Endothelial cell (in vitro differentiated cells): Measurements from ENCODE around the gene LAMB3. TPM values are rescaled to one million over a fixed set of nuclear protein-coding genes. Genes with fewer than 3 reads are reported as not detected.

Source experiments
- DNase-seq: peaks from one replicate; pipeline ENCODE4 v3.0.0; 2021; ENCODE audit warnings: low spot score
- H3K27ac Mint-ChIP-seq: one replicate; pipeline ENCODE4 v1.8.0; 2021; ENCODE audit warnings: mixed read lengths, inconsistent platforms; ENCODE audit not compliant: unreplicated experiment
- H3K27me3 Mint-ChIP-seq: one replicate; pipeline ENCODE4 v1.8.0; 2021; ENCODE audit warnings: mild to moderate bottlenecking, moderate library complexity, mixed read lengths, inconsistent platforms; ENCODE audit not compliant: unreplicated experiment
- H3K36me3 Mint-ChIP-seq: one replicate; pipeline ENCODE4 v1.8.0; 2021; ENCODE audit warnings: mild to moderate bottlenecking, low read depth, mixed read lengths, inconsistent platforms; ENCODE audit not compliant: unreplicated experiment
- H3K4me1 Mint-ChIP-seq: one replicate; pipeline ENCODE4 v1.8.0; 2021; ENCODE audit warnings: mild to moderate bottlenecking, mixed read lengths, inconsistent platforms; ENCODE audit not compliant: unreplicated experiment
- H3K4me3 Mint-ChIP-seq: one replicate; pipeline ENCODE4 v1.8.0; 2021; ENCODE audit warnings: mild to moderate bottlenecking, mixed read lengths, inconsistent platforms; ENCODE audit not compliant: unreplicated experiment
- H3K9me3 Mint-ChIP-seq: one replicate; pipeline ENCODE4 v1.8.0; 2021; ENCODE audit warnings: mixed read lengths, inconsistent platforms; ENCODE audit not compliant: unreplicated experiment
- total RNA-seq: library from RNA; stranded (reverse); fragmentation: NEBNext Ultra II Directional; extraction: Animal tissue kit (Norgen Biotek cat#: 25700); gene quantifications from one replicate; pipeline ENCODE4 v1.2.1, GENCODE V29; 2021; ENCODE audit not compliant: unreplicated experiment
- TF ChIP-seq, protein P1 (sequence below): fragments of 200-600 bp; sonication (generic); IDR thresholded peaks from one replicate; pipeline ENCODE4 v1.5.0; 2021; ENCODE audit warnings: antibody characterized with exemption; ENCODE audit not compliant: unreplicated experiment

Gene LAMB3
- total RNA-seq, 1 donor from 2014 or later, result 0.21 TPM

GRCh38 chr1:209607795-209608178 lies 44.4 kb downstream of the LAMB3 start:
- no peaks in the 10 kb centered on the region for H3K27me3 Mint-ChIP-seq

GRCh38 chr1:209607102-209607794 lies 45.0 kb downstream of the LAMB3 start:
- peaks cover 6% of the 10 kb centered on the region for H3K4me1 Mint-ChIP-seq
- TF ChIP-seq, protein P1, sequence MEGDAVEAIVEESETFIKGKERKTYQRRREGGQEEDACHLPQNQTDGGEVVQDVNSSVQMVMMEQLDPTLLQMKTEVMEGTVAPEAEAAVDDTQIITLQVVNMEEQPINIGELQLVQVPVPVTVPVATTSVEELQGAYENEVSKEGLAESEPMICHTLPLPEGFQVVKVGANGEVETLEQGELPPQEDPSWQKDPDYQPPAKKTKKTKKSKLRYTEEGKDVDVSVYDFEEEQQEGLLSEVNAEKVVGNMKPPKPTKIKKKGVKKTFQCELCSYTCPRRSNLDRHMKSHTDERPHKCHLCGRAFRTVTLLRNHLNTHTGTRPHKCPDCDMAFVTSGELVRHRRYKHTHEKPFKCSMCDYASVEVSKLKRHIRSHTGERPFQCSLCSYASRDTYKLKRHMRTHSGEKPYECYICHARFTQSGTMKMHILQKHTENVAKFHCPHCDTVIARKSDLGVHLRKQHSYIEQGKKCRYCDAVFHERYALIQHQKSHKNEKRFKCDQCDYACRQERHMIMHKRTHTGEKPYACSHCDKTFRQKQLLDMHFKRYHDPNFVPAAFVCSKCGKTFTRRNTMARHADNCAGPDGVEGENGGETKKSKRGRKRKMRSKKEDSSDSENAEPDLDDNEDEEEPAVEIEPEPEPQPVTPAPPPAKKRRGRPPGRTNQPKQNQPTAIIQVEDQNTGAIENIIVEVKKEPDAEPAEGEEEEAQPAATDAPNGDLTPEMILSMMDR, result no peak

More at GRCh38 chr1:209607795-209608178, 44.4 kb downstream of the LAMB3 start:
- TF ChIP-seq, protein P1, result no peak
- no peaks in the 10 kb centered on the region for H3K36me3 Mint-ChIP-seq
- H3K4me1 Mint-ChIP-seq, result peaks cover 2% of the 10 kb centered on the region
- DNase-seq, result no peak
- H3K4me3 Mint-ChIP-seq, result no peak overlapping the region
- H3K9me3 Mint-ChIP-seq, result no peaks in the 10 kb centered on the region
- H3K27ac Mint-ChIP-seq, result no peak overlapping the region

DNA sequence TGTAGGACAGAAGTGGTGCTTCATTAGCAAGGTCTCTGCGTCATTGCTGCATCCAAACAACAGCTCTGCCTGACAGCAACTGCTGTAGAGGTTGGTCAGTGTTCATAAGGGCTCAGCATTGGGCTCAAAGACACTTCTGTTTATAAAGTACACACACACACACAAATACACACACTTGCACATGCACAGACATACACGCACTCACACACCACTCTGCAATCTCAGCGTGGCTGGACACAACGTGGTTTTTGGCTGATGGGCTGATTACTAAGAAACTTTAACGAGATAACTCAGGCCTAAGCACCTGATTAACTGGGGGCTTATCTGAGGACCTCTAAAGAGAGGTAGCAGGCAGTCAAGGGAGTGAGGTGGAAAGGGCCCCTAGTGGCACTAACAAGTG lies 48.3 kb downstream of the LAMB3 start:
- H3K9me3 Mint-ChIP-seq, result no peaks in the 10 kb centered on the region
- DNase-seq, result no peak
- TF ChIP-seq, protein P1, result no peak
- H3K4me3 Mint-ChIP-seq, result no peak overlapping the region
- no peaks in the 10 kb centered on the region for H3K36me3 Mint-ChIP-seq
- H3K27ac Mint-ChIP-seq, result no peak overlapping the region
- H3K4me1 Mint-ChIP-seq, result peaks cover 11% of the 10 kb centered on the region
- peaks cover 2% of the 10 kb centered on the region for H3K27me3 Mint-ChIP-seq

More at GRCh38 chr1:209607102-209607794, 45.0 kb downstream of the LAMB3 start:
- H3K27me3 Mint-ChIP-seq, result no peaks in the 10 kb centered on the region
- DNase-seq, result no peak
- no peak overlapping the region for H3K27ac Mint-ChIP-seq
- H3K36me3 Mint-ChIP-seq, result no peaks in the 10 kb centered on the region
- H3K9me3 Mint-ChIP-seq, result no peaks in the 10 kb centered on the region
- no peak overlapping the region for H3K4me3 Mint-ChIP-seq

- peak; percentile 49 for DNase-seq
- Mint-ChIP-seq H3K27me3 (peaks cover 2% of the 10 kb centered on the region), H3K9me3 (no peaks in the 10 kb centered on the region), H3K4me3 (no peak overlapping the region), H3K27ac (no peak overlapping the region), H3K4me1 (peaks cover 11% of the 10 kb centered on the region), H3K36me3 (no peaks in the 10 kb centered on the region)
- TF ChIP-seq, protein P1, result peak; percentile 28
Observed at GRCh38 chr1:209601809-209602657, 50.2 kb downstream of the LAMB3 start.

GRCh38 chr1:209600541-209600940 lies 51.7 kb downstream of the LAMB3 start:
- no peak for DNase-seq
- peaks cover 3% of the 10 kb centered on the region for H3K27me3 Mint-ChIP-seq
- TF ChIP-seq, protein P1, result no peak
- H3K4me1 Mint-ChIP-seq, result peaks cover 11% of the 10 kb centered on the region
- H3K4me3 Mint-ChIP-seq, result no peak overlapping the region
- no peaks in the 10 kb centered on the region for H3K36me3 Mint-ChIP-seq
- no peaks in the 10 kb centered on the region for H3K9me3 Mint-ChIP-seq
- no peak overlapping the region for H3K27ac Mint-ChIP-seq
